HG03469 (cell line): ENCODE results near the gene SLC6A11.

Source experiments
- ATAC-seq: cut with Tn5 transposase; IDR thresholded peaks from one replicate; pipeline ENCODE4 v1.9.1; 2021; ENCODE audit warnings: mild to moderate bottlenecking, moderate library complexity, moderate number of reproducible peaks; ENCODE audit not compliant: unreplicated experiment

Gene SLC6A11

DNA sequence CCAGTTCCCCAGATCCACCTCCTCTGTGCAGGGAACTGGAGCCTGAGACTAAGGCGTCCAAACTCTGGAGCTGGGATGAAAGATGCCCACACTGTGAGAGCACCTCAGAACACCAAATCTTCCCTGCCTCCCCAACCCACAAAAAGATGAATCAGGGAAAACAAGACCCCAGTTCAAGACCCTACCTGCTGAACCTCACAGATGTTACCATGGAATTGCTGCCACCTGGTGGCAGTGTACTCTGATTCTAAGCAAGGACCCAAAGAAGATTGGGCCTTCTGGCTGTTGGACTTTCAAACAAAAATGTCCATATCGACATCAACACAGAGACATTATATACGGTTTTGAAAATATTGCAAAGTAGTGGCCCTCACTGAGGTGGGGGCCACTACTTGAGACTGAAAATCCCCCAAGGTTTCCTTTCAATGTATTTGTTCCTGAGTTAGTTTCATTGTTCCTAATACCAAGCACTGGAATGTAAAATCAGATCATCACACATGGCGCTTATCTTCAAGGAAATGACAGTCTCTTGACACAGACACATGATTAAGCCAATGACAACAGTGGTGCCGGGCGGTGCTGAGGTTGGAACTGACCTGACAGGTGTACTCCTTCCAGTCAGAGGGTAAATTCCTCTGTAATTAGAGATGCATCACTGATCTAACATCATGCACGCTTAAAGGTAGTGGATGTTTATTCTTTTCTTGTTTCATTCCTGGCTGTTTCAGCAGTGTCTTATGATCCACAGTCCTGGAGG, 67.6 kb downstream of the SLC6A11 start:
- ATAC-seq = no peak

DNA sequence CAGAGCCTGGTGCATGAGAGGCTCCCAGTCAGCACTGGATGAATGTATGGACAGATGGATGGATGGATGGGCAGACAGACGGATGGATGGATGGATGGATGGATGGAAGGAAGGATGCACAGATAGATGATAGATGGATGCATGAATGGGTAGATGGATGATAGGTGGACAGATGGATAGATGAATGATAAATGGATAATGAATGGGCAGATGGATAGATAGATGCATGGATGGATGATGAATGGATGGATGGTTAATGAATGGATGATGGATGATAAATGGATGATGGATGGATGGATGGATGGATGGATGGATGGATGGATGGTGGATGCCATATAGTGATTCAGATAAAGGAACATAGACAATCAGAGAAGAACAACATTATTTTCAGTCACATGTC, 71.0 kb downstream of the SLC6A11 start:
- no peak for ATAC-seq

DNA sequence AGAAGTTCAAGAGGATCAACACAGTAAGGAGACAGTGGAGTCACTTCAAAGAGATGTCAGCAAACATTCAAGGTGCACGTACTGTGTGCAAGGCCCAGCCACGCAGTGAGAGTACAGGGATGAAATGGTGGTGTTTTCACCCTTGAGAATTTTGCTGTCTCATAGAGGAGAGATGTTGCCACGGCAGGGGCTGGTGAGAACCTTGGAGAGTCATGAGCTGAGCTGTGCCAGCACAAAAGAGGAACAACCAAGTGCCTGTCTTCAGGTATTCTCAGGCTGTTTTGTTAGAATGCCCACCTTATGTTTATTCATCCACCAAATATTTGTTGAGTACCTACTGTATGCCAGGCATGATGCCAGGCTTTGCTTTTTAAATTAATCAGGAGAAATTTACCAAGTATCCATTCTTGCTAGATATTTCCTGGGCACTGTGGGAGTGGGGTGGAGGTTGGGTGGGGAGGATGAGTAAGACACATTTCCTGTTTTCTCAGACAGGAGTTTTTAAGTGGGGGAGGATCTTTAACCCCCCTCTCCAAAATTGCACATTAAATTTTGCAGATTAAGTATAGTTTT, 72.6 kb downstream of the SLC6A11 start:
- ATAC-seq = no peak

DNA sequence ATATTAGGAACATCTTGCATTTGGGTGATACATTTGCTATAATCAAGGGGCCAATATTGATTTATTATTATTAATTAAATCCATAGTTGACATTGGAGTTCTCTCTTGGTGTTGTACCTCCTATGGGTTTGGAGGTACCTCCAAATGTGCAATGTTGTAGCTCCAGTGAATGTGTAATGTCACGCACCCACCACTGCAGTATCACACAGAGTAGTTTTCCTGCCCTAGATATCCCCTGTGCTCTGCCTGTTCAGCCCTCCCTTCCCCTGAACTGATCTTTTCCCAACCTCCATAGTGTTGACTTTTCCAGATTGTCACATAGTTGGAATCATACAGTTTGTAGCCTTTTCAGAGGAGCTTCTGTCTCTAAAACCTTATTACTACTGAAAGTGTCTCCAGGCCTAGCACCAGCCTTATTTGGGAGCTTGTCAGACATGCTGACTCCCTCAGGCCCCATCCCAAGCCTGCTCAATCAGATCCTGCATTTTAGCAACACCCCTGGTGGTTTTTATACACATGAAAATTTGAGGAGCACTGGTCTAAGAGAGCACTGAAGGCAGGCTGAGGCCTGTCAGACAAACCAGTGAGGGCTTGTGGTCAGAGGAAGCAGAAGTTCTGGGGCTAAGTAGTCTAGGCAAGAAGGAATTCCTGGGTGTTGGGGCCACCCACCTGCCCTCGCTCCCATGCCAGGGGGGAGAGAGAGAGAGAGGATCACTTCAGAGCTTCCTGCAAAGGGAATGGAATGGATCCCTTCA, 73.4 kb downstream of the SLC6A11 start:
- ATAC-seq = no peak

DNA sequence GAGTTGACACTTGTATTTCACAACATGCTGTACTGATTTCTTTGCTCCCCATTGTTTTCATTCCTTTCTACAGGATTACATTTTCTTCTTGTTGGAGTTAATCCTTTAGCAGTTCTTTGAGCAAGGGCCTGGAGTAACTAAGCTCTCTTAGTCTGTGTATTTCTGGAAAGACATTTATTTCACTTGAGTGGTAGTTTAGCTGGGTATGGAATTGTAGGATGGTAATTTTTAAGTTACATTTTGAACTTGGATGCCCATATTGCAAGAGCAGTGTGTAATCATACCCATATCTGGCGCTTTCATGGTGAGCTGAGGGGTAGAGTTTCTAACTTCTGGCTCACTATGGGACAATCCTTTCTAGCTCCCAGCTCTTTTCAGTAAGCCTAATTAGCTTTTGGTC, 74.6 kb downstream of the SLC6A11 start:
- ATAC-seq = no peak

DNA sequence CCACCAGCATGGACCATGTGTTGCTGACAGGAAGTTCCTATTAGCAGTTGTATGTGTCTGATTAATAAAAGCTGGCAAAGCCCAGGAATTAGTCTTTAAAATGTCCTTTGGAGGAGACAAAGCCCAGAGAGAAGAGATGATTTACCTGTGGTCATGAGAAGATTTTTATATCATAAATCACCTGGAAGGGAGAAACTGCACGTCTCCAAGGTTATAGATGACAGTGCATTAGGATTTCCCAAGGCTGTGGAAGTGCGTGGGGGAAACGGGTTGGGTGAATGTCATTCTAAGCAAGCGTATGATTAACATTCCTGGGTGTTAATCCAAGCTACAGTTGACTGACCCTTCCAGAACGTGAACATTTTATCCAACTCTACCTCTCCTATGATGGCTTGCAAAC, 76.6 kb downstream of the SLC6A11 start:
- ATAC-seq = no peak

DNA sequence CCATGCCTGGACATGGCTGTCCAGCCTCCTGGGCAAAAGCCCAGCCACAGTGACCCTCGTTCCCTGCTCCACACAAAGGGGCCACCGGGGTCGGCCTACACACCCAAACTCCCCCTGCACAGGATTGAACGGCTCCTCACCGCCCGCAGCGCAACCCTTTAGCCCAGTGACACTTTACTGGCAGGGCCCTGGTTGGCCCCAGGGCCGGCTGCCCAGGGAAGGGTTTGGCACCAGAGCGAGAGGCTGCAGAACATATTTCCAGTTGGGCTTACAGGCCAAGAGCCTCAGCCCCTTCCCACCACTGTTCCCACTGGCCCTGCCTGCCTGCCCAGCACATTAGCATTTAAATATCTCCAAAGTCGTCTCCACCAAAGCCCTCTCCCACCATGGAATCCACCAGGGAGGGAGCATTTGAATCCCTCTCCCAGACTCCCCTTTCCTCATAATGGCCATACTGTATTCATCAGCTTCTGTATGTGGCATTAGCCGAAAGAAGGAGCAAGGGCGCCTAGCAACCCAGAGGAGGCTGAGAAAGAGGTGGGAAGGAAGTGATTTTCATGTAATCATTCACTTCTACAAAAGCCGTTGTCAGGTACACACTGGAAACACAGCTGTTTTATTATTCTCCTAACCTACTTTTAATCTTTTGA, 85.4 kb downstream of the SLC6A11 start:
- ATAC-seq = no peak

DNA sequence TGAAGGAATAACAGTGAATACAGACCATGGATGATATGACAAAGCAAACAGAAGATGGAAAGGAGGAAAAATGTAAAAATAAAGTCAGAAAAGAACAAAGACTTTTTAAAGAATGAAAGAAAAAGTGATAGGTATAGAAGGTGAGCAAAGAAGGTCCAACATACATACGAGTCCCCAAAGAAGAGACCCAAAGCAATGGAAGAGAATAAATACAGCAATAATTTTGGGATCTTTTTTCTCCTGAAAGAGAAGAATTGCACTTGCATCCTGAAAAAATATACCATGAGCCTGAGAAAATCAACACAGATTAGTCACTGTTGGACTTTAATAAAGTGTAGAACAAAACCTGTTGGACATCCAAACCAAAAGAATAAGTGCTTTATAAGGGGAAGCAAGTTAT, 91.2 kb downstream of the SLC6A11 start:
- no peak for ATAC-seq

DNA sequence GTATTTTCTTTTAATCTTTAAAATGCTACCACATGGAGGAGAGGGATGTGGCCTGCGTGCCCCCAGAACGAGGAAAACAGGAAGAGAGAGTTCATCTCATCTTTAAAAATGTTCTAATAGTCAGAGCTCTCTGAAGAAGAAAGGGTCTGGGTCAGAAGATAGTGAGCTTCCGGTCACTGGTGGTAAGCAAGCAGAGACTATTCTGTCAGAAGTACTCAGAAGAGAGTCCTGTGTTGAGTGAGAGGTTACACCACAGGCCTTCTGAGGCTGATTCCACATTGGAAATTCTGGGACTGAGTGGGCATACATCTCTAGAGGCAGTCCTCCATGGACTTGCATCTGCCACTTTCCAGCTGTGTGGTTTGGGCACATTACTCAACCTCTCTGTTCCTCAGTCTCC, 94.3 kb downstream of the SLC6A11 start:
- ATAC-seq = no peak

DNA sequence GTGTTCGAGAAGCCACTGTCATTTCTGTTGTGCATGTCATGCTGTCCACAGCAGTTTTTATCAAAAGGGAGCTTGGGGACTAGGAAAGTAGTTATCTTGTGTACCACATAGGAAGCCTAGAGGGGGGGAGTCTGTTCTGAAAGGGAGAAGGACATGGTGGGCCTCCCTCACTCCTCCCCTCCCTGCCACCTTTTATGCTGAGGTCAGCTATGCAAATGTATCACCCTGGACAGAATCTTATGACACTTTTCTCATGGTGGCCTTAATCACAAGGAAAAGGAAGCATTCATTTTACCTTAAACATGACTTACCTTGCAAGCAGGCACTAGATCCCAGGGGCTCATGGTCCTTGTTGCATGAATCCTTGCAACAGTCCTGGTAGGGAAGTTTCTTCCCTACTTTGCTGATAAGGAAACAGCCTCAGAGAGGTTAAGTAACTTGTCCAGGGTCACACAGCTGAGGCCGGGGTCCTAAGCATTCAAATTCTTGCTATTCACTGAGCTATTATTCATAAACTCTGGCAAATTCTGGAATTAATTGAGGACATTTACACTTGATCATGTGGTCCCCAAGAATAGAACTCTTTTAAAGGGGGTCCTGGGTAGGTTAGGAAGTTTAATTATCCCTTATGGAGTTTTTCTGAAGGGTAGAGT, 95.4 kb downstream of the SLC6A11 start:
- no peak for ATAC-seq

DNA sequence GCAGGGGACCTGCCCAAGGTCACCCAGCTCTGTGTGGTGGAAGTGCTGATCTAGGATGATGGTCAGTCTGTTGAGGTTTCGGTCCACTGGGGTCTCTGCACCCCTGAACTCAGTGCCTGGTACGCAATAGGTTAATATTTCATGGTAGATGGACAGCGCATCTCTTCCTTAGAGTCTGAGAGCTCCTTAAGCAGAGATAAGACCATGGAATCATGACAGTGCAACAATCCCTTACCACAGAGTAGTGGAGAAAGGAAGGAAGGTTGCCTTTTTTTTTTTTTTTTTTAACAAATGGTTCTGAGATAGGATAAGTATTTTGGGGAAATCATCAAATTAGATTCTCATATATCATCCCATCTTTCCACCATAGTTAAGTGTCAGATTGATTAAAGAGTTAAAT, 96.8 kb downstream of the SLC6A11 start:
- no peak for ATAC-seq

DNA sequence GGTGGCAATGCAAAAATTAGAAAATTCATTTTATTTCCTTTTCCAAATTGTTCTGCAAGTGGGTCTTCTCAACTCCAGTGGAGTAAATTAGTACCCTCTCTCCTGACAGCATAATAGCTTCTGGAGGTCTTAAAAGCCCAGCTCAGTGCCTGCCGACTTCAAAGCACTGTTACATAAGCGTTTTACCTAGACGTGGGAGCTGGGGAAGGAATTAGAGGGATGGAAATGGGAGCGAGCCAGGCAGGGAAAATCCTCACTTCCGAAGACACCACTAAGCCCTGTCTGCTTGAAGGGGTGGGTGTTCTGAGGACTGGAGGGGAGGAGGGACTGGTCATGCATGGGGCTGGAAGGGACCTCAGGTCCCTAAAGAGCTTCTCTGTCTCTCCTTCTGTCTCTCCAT, 99.3 kb downstream of the SLC6A11 start:
- ATAC-seq = no peak

DNA sequence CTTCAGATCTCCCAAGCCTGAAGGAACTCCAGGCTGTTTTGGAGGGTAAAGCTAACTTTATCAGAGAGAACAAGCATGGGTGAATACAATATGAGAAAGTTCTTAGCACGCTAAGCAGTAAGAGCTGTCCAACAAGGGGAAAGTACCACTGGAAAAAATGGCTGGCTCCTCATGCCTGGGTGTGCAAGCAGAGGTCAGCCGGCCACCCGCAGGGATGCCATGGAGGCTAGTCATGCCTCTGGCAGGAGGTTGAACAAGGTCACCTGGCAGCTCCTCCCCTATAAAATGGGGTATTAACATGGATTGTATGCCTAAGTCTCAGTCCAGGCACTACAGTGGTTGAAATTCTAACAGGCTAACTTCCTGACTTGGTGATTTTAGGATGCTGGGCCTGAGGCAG, 101.1 kb downstream of the SLC6A11 start:
- no peak for ATAC-seq

DNA sequence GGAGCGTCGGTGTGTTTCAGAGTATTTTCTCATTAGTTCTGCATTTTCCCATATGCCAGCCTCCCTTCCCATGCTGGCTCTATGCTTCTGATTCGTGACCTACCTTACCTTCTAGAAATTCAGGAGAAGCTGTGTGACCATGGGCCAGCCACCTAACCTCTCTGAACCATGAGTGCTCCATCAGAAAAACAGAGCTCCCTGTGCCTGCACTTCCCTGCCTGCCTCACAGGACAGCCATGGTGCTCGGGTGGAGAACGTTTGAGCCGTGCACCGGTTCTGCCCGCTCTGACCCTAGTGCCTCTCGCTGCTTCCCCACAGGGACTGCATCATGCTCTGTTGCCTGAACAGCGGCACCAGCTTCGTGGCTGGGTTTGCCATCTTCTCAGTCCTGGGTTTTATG, 102.0 kb downstream of the SLC6A11 start:
- no peak for ATAC-seq

DNA sequence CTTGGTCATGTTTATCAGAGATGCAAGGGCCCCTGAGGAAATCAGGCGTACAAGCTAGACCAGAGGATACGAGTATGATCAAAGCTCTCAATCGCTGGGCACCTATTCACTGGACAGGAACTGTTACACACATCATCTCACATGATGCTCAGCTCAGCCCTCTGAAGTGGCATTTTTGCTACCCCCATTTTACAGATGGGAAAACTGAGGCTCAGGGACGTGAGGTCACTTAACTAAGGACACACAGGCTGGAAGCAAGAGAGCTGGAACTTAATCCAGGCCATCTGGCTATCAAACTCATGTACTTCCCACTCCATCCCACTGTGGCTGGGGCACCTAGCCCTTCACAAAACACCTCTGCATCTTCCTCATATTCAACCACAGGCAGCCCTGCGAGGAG, 103.6 kb downstream of the SLC6A11 start:
- ATAC-seq = no peak

DNA sequence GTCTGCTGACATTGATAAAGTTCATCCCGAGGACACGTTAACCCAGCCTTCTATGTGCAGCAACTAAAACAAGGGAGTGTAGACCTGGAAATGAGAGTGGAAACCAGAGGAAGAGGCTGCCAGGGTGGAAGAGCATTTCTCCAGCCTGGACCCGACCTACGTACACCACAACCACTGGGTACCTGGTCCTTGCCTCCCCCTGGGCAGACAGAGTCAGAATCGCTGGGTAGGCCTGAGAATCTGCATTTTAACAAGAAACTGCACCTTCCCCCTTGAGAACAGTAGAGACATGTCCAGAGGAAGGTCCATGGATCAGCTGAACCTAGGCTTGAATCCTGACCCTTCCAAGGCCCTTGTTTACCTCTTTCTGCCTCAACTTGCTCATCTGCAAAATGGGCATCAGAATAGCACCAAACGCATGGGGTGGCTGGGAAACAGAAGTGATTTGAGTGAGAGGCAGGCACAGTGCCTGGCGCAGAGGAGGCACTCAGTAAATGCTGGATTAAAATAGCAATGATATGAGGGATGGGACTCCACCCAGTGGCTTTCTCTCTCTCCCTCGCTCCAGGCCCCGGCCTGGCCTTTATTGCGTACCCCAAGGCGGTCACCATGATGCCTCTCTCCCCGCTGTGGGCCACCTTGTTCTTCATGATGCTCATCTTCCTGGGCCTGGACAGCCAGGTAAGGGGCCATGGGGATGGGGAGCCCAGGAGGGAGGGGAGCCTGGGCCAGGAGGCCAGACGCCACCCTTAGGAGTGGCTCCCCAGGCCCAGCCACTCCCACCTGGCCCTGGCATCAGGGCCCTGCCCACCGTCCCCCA, 109.6 kb downstream of the SLC6A11 start:
- ATAC-seq = no peak

DNA sequence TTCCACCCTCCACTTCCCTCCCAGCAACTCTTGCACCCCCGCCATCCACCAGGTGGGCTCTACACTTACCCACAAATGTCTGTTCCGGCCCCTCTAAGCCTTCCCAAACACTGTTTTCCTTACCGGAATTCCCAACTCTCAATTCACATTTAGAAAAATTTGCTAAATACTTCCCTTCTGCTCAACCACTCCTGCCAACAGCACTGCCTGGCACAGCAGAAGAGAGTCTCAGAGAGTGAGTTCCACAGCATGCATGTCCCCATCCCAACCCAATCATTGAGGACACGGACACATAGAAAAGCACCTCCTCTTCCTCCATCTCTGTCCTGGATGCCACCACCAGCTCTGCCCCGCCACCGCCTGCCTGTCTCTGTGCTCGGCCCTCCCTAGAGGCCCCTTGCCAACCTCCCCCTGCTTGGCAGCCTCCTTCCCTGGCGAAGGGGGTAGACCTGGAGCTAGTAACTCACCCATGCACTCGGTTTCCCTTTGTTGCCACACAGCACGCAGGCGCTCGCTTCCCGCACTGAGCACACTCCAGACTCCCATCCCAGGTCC, 110.3 kb downstream of the SLC6A11 start:
- no peak for ATAC-seq

DNA sequence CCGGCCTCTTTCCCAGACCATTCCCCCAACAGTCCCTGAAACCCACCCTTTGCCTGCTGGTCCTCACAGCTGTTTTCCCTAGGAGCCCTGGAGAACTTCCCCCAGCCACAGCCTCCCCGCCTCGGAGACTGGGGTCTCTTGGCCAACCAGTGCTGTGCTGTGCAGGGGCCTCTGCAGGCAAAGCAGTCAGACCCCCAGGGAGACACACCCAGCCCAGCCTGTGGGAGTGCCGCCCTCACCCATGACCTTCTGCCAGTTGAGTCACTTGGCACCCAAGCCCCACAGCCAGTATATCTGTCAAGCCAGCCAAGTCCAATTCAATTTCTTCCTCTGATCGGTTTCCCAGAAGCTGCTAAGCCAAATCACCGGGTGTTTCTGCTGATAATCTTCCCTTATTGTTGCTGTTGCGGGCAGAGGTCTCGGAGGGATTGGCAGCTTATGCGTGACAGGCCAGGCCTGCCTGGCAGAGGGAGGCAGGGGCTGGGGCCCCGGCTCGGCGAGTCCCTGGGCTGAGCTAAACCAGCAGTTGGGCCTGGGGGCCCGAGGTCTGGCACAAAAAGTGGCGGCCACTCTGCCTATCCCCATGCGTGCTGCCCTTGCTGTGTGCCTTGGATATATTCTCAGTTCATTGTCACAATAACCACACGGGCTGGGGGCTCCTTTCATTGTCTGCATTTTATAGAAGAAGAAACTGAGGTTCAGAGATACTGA, 110.9 kb downstream of the SLC6A11 start:
- ATAC-seq = no peak

DNA sequence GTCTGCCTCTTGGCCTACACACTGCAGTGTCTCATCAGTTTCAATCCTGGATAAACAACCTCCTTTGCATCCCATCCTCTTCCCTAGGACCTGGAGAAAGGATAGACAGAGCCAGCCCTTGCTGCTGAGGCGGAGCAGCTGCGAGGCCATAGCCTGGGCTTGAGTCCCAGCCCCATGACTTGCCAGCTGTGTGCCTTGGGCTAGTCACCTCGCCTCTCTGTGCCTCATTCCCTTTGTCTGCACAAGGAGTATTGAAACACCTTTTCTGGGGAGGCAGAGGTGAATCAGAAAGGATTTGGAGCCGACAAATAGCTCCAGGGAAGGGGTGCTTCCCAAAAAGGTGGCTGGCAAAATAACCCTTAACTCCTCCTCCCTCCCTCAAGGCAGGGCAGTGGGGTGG, 111.5 kb downstream of the SLC6A11 start:
- ATAC-seq = no peak
